ENCODE data around the gene PPM1B.
"Not testable (repeated sequence)": the region's sequence is repeated elsewhere in the genome, so short reads cannot be mapped to it uniquely, and the experiment has no call there.

The PPM1B gene

DNA sequence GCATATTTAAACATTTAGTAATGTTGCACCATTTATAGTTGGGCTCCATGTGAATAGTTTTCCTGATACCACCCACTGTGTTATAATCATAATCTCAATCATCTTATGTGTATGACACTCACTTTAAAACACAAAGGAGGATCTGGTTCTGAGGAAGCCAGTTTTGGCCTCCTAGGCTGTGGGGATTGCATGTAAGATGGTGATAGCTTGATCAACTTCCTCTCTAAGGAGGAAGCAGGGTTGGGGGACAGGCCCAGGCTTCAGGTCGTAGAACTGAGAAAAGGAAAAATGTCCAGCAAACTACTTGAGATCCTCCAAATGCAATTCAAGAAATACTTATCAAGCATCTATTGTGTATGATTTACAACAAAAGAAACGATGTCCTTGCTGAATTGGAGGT is 4.9 kb upstream of the PPM1B start:
- no peak for DNase-seq (ENCODE audit: low read depth)

DNA sequence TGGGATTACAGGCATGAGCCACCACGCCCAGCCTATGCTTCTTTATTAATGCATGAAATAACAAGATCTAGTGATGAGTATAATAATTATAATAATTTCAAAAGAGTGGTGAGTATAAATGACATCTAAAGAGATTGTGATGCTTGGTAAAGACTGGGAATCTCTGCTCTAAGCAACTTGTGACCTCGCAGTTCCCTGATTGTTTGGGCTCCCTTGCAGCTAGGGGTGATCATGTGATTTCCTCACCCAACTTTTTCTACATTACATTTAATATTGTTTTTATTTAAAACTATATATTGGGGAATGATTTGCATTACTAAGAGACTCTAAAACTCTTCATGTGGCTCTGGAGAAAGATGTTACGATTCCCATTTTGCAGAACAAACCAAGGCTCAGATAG is 4.1 kb upstream of the PPM1B start:
- DNase-seq (ENCODE audit: low read depth), result no peak

DNA sequence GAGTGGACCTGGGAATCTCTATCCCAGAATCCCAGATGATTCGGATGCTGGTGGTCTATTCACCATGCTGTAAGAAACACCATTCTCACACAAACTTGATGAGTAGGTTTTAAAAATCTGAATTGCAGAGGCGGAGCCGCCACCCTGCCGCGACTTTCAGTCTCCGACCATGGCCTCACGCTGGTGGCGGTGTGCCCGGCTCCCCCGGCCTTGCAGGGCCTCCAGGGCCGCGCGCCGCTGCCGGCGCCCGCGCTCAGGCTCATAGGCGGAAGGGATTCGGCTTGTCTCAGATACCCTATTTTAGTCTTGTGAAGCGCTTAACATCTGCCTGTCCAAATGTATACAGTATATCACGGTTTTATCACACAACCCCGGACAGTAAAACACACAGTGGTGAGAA is 2.6 kb upstream of the PPM1B start:
- DNase-seq (ENCODE audit: low read depth), result no peak

DNA sequence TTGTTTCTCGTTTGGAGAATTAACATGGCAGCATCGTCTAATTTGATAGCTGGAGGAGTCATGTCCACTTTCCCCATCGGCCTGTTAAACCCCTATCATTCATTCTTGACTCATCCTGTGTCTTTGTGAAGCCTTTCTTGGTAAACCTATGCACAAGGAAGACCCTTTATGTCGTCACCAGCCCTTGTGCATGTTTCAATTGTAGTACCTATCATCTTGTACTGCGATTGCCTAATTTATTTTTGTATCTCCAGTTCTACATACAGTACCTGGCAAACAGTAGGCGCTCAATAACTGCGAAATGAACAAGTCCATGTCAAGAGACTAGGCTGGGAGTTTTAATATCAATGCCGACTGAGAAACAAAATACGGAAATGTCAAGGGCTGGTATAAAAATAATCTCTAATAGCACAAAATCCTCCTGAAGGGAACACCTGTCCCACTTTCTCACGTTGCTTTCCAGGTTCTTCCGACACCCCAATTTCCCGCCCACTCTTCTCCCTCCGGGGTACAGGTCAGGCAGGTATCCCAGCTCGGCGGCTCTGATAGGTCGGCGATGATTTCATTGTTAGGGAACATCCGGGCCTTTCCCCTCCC is 1.3 kb upstream of the PPM1B start:
- no peak for DNase-seq (ENCODE audit: low read depth)

DNA sequence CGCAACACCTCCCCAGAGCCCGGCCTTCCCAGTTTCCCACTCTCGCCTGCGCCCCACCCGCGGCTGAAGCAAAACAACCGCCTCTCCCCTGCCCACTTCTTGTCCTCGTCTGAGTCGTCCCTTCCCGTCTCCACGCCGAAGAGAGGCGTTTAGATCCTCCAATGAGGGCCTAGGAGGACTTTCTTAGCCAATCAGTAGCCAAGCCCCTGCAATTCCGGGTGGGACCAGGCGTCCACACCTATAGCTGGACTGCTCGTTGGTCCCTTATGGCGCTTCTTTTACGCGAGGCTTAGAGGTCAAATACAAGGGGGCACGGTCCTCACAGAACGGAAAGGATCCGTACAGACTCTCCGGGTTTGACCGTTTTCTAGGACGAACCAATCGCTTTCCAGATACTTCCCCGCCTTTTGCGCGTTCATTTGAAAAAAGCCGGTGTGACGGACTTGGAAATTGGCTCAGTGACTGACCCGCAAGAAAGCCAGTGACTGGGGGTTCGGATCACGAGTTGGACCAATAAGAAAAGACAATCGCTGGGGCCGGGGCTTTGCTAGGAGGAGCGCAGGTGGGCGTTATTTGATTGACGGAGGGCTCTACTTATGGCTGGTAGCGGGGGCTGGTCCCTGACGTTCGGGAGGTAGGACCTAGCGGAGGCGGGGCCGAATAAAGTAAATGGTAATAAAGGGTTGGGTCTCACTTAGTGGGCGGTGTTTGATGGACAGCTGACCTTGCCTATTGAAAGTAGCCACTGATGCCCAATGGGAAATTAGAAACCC is 581 bp upstream of the PPM1B start:
- DNase-seq (ENCODE audit: low read depth), result peak; percentile 78

DNA sequence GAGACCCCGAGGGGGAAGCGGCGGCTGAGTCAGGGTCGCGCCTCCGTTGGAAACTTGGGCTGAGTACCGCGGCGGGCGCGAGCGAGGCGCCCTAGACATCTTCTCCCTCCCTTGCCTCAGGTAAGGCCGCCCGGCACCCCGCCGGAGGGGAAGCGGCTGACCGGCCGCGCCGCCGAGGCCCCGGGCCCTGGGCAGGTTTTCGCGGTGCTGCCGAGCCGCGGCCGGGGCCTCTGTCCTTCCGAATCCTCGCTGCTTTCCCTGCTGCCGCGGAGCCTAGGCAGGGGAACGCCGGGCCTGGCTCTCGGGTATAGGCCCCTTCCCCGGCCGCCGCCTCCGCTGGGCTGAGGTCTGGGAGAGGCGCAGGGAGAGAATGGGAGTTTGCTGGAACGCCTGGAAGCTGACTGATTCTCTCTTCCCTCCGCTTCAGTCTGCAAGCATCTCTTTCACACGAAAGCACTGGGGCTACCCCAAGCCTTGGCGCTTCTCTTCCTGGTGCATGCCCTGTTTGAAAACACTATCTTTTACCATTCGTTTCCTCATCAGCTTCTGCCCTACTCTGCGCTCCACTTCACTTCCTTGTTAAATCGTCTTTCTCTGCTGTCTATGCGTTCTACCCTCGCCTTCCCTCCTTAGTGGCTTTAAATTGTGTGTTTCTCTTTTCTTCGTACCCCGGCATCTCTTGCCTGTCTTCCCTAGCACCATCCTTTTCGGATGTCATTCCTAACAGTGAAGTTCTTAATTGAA is 652 bp downstream of the PPM1B start:
- DNase-seq (ENCODE audit: low read depth), result peak; percentile 20

DNA sequence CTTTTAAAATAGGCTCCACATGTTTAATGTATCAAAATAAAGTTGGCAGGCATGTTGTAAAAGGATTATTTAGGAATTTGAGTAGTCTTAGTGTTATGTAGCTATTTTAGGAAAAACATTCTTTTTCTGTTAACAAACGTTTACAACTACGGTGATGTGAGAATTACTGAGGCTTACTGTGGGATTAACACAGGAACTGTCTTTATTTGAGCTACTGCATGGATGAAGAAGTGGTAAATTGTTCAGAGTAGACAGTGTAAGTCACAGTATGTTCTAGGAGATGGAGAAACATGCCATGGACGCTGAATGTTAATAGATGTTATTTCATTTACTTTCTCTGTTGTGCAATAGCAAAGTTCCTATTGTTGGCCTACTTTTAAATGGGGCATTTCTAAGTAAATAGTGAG is 1.6 kb downstream of the PPM1B start:
- DNase-seq (ENCODE audit: low read depth), result no peak

DNA sequence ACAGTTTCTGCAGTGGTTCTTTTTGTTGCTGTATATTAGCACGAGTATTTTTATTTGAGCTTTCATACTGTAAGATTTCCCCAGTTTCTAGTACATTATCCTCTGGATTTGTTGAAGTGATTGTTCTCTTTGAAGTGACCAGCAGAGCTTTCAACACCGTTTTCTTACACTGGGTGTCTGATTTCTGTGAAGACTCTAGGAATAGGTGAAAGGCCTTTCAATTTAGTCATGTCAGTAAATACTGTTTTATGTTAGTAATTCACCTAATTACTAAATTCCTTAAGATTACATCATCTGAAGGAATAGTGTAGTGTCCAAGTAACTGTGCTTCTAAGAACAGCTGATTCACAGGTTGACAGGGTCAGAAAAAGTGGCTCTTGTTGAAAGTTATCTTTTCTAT is 2.3 kb downstream of the PPM1B start:
- no peak for DNase-seq (ENCODE audit: low read depth)

DNA sequence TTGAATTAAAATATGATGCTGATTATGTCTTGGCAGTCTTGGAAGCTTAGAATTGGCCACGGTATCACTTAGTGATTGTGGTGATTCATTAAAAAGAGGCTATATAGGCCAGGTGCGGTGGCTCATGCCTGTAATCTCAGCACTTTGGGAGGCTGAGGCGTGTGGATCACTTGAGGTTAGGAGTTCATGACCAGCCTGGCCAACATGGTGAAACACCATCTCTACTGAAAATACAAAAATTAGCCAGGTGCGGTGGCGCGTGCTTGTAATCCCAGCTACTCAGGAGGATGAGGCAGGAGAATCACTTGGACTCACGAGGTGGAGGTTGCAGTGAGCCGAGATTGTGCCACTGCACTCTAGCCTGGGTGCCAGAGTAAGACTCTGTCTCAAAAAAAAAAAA is 2.8 kb downstream of the PPM1B start:
- DNase-seq (ENCODE audit: low read depth), result not testable (repeated sequence)

DNA sequence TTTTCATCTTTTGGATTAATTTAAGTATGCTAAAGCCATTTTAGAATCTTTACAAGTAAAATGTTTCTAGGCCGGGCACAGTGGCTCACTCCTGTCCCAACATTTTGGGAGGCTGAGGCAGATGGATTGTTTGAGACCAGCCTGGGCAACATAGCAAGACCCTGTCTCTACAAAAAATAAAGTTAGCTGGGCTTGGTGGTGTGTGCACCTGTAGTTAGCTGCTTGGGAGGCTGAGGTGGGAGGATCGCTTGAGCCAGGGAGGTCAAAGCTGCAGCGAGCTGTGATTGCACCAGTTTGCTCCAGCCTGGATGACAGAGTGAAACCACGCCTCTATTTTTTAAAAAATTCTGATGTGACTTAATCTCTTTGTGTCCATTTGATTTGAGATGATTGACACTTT is 3.9 kb downstream of the PPM1B start:
- no peak for DNase-seq (ENCODE audit: low read depth)

DNA sequence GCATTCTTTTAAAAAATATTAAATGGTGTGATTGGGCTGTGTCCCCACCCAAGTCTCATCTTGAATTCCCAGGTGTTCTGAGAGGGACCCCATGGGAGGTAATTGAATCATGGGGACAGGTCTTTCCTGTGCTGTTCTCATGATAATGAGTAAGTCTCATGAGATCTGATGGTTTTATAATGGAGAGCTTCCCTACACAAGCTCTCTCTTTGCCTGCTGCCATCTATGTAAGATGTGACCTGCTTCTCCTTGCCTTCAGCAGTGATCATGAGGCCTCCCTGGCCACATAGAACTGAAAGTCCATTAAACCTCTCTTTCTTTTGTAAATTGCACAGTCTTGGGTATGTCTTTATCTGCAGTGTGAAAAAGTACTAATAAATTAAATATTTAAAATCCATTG is 10.3 kb downstream of the PPM1B start:
- DNase-seq (ENCODE audit: low read depth), result no peak

DNA sequence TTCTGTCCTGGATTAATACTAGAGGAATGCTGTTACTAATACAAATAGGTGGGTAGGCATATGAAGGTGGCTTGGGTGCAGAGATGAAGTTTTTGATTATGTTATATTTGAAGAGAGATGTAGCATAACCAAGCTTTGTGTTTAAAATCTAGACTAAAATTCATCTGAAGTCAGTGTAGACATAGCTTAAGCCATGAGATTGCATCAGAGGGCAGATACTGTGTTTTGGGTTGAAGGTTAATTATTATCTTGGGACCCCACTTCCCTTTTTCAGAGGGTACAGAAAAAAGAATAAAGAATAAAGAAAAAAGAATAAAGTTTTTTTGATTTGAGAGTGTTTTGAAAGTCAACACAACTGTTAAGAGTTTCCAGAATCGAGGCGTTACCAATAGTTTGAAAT is 13.0 kb downstream of the PPM1B start:
- no peak for DNase-seq (ENCODE audit: low read depth)

DNA sequence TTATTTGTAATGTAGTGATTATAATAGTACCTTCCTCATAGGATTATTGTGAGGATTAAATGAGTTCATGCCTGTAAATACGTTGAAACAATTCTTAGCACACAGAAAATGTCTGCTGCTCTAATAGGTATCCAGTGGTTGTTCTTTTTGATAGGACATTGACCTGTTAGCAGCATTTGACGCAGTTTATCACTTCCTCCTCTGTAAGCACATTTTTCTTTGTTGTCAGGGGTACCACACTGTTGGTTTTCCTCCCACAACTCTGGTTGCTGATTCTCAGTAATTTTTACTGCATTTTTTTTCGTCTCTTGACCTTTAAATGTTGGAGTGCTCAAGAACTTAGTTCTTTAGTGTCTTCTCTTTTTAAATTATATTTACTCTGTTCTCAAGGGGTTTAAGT is 15.4 kb downstream of the PPM1B start:
- DNase-seq (ENCODE audit: low read depth), result no peak

DNA sequence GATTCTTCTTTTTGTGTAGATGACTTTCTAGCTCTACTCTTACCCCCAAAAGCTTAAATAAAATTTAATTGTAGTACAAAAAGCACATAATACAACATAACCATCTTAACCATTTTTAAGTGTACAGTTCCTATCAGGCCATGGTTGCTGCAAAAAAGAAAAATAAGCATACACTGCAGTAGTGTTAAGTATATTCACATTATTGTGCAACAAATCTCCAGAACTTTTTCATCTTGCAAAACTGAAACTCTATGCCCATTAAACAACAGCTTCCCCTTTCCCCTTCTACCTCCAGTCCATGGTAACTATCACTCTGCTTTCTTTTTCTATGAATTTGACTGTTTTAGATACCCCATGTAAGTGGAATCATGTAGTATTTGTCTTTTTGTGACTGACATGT is 18.1 kb downstream of the PPM1B start:
- no peak for DNase-seq (ENCODE audit: low read depth)

DNA sequence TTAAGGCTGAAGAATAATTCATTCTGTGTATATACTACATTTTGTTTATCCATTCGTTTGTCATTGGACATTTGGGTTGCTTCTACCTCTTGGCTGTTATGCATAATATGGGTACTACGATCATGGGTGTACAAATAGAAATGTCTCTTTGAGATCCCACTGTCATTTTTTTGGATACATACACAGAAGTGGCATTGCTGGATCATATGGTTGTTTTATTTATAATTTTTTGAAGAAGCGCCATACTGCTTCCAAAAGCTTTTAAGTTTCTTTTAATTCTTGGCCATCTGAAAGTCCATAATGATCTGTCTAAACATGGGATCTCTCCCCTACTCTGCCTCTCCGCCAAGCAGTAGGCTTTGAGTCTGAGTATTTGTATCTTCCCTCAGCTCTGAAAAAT is 18.6 kb downstream of the PPM1B start:
- DNase-seq (ENCODE audit: low read depth), result no peak

DNA sequence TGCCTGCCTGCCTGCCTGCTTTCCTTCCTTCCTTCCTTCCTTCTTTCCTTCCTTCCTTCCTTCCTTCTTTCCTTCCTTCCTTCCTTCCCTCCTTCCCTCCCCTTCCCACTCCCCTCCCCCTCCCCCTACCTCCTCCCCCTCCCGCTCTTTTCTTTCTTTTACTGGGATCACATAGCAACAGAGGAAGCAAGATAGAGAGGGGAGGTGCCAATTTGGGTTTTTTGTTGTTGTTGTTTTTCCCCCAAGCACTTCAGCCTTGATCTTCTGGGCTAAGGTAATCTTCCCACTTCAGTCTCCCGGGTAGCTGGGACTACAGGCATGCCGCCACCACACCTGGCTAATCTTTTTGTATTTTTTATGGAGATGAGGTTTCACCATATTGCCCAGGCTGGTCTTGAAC is 20.0 kb downstream of the PPM1B start:
- DNase-seq (ENCODE audit: low read depth), result no peak

DNA sequence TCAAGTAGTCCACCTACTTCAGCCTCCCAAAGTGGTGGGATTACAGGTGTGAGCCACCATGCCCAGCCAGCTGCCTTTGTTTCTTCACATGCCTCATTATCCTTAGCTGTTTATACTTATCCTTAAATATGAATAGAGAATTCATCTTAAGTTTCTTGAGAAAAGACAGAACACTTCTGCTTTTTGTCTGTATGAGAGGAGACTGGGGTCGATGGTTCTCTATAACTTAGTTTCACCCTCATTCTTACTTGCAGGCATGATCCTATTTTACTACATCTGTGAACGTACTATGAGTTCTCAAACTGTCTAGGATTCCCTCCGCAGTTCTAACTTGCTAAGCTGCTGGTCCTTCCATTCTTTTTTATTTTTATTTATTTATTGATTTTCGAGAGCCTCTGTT is 20.4 kb downstream of the PPM1B start:
- no peak for DNase-seq (ENCODE audit: low read depth)

DNA sequence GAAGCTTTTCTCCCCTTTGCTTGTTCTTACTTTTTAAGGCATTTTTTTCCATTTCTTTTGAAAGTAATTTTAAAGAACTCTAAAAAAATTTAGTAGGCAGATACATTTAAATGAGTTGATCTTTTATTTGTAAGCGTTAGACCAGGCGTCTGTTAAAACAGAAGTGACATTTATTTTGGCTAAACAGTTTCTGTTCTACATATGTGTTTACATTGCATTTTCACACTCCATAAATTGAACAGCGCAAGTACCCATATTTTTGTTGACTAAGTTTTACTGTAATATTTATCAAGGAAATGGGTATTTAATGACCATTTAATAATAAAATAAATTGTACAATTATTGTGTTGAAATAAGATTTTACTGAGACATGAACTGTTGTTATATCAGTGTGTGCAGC is 21.9 kb downstream of the PPM1B start:
- no peak for DNase-seq (ENCODE audit: low read depth)

DNA sequence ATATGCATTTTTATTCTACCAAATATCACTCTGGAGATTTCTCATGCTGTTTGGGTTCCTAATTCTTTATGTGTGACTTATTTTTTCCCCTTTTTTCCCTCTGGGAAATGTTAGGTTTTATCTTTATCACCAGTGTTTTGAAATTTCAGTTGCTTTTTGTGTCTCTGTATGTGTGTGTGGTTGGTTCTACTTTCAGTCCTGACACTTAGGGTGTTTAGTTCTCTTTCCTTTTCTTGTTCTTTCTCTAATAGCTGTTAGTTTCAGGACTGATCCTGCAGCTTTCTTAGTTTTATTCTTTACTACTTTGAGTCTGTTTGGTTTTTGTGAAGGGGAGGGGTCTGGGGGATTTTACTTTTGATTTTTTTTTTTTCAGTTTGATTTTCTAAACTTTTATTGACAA is 23.1 kb downstream of the PPM1B start:
- no peak for DNase-seq (ENCODE audit: low read depth)

DNA sequence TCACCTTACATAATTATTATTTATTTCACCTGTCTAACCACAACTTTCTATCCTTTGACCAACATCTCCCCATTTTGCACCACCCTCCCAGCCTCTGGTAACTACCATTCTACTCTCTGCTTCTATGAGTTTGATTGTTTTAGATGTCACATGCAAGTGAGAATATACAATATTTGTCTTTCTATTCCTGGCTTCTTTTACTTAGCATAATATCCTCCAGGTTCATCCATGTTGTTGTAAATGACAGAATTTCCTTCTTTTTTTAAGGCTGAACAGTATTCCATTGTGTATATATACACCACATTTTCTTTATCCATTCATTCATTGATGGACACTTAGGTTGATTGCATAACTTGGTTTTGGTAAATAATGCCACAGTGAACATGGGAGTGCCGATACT is 24.0 kb downstream of the PPM1B start:
- DNase-seq (ENCODE audit: low read depth), result no peak

DNA sequence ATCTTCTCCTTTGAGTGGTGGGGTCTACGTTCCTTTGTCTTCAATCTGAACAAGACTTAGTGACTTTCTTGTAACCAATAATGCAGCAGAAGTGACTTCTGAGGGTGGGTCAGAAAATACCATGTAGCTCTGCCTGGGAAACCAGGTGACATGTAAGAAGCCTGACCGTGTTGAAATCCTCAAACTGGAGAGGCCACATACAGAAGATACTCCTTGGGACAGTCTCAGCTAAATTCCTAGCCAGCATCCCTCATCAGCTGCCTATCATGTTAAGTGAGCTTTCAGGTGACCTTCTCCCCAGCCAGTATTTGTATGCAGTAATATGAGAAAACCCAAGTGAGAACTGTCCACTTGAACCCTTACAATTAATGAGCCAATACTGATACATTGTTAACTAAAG is 27.0 kb downstream of the PPM1B start:
- DNase-seq (ENCODE audit: low read depth), result no peak

DNA sequence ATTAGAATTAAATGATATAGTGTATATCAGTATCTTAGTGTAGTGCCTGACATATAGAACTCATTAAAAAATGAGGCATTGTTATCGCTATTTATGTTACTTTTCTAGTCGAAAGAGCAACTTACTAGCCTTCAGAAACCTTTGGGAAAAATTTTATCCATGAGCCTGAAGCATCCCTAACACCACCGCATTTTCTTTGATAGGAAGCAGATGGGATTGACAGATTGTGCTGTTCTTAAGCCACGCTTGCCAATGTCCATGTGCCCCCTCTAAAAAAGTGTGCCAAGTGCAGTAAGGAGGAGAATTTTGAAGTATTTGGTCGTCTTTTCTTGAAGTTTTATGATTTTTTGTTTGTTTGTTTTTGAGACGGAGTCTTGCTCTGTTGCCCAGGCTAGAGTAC is 29.1 kb downstream of the PPM1B start:
- no peak for DNase-seq (ENCODE audit: low read depth)

DNA sequence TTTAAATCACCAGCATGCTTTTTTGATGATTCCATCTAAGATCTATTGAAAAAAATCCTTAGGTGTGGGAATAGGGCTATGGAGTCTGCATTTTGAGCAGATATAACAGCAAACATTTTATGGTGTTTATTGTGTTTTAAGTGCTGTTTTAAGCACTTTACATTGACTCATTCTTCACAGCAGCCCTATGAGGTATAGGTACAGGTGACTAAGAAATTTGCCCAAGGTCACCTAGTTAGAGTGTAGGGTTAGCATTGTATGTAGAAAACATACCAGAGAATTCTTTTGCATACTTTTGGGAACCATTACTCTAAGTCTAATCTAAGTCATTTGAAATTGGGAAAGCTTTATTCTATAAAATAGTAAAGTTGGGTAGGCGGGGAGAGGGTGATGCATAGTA is 31.3 kb downstream of the PPM1B start:
- DNase-seq (ENCODE audit: low read depth), result no peak

DNA sequence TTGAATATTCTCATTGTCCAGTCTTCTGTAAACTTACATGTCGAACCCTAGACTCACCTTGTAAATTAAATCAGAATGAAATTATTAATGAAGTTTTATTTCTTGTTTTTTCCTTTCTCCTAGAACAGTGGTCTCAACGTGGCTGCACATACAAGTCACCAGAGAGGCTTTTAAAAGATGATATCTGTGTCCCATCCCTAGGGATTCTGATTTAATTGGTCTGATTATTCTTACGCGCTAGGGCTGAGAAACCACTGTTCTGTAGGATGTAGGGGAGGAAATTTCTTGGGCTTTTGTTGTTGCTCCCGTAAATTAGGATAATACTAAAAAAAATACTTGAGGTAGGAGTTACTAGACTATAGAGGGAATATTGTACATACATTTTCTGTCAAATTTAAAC is 32.1 kb downstream of the PPM1B start:
- no peak for DNase-seq (ENCODE audit: low read depth)
